HTERT RPE-1 (cell line): ENCODE measurements around the gene SINHCAF.

Source experiments
- in situ Hi-C: fragments of 300-500 bp; cut with MboI; formaldehyde crosslinking; loops from 4 replicates; pipeline ENCODE4 v1.14.3; 2020; ENCODE audit warnings: low sequenced_read_pairs

The SINHCAF gene

GRCh38 chr12:31337952-31338351 lies 12.0 kb upstream of the SINHCAF start:
- in situ Hi-C loops: no loop called here

- in situ Hi-C loops: no loop called here
Measured at GRCh38 chr12:31331242-31331641, 5.3 kb upstream of the SINHCAF start.

- in situ Hi-C loops: no loop called here
Measured at GRCh38 chr12:31326736-31327659, 1.0 kb upstream of the SINHCAF start.

- in situ Hi-C loops: no loop called here
Measured at GRCh38 chr12:31325524-31325875, 450 bp downstream of the SINHCAF start.

- in situ Hi-C loops: no loop called here
Measured at GRCh38 chr12:31324845-31325523, 966 bp downstream of the SINHCAF start.

GRCh38 chr12:31324116-31324844 lies 1.7 kb downstream of the SINHCAF start:
- in situ Hi-C loops: no loop called here

GRCh38 chr12:31323391-31324115 lies 2.4 kb downstream of the SINHCAF start:
- in situ Hi-C loops: no loop called here

- in situ Hi-C loops: no loop called here
Measured at GRCh38 chr12:31322801-31323207, 3.1 kb downstream of the SINHCAF start.

GRCh38 chr12:31321897-31322228 lies 4.1 kb downstream of the SINHCAF start:
- in situ Hi-C loops: no loop called here

- in situ Hi-C loops: no loop called here
Measured at GRCh38 chr12:31321186-31321896, 4.6 kb downstream of the SINHCAF start.

GRCh38 chr12:31318657-31319269 lies 7.2 kb downstream of the SINHCAF start:
- in situ Hi-C loops: no loop called here

GRCh38 chr12:31317471-31318395 lies 8.2 kb downstream of the SINHCAF start:
- in situ Hi-C loops: no loop called here

- in situ Hi-C loops: no loop called here
Measured at GRCh38 chr12:31316891-31317290, 9.1 kb downstream of the SINHCAF start.

- in situ Hi-C loops: no loop called here
Measured at GRCh38 chr12:31315784-31316465, 10.0 kb downstream of the SINHCAF start.

- in situ Hi-C loops: no loop called here
Measured at GRCh38 chr12:31315044-31315715, 10.8 kb downstream of the SINHCAF start.

- in situ Hi-C loops: no loop called here
Measured at GRCh38 chr12:31312431-31312830, 13.5 kb downstream of the SINHCAF start.

GRCh38 chr12:31311634-31312258 lies 14.2 kb downstream of the SINHCAF start:
- in situ Hi-C loops: no loop called here
